Measurements from ENCODE around the gene MED26. TPM values are rescaled to one million over a fixed set of nuclear protein-coding genes. Genes with fewer than 3 reads are reported as not detected.

Gene MED26
- total RNA-seq, 1 experiment from 2014 or later, result 13.6 TPM

DNA sequence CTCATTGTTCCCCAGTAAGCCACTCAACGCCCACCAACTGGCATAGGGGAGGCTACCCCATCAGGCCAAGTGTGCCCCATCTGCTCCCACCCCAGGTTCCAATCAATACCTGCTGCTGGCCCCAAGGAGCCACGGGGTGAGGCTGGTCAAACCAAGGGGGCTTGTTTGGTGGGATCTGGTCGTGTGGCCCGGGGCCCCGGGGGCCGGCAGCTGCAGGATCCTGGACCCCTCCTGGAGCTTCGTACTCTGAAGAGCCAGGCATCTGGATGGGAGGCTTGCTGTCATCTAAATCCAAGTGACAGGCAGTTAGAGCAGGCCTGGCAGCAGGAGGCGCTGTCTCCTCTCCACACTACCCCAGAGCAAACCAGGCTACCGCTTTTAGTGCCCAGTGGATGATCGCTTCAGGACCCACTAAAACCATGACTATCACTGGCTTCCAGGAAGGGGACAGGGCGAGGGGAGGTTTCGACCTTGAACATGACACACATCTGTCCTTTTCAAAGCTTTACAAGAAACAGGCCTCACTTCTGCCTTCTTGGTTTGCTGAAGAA is 100.0 kb downstream of the MED26 start:
- in situ Hi-C loops (cut with HindIII; ENCODE audit: low sequenced_read_pairs), result no loop called here
- no peak for DNase-seq (ENCODE audit: low spot score)

DNA sequence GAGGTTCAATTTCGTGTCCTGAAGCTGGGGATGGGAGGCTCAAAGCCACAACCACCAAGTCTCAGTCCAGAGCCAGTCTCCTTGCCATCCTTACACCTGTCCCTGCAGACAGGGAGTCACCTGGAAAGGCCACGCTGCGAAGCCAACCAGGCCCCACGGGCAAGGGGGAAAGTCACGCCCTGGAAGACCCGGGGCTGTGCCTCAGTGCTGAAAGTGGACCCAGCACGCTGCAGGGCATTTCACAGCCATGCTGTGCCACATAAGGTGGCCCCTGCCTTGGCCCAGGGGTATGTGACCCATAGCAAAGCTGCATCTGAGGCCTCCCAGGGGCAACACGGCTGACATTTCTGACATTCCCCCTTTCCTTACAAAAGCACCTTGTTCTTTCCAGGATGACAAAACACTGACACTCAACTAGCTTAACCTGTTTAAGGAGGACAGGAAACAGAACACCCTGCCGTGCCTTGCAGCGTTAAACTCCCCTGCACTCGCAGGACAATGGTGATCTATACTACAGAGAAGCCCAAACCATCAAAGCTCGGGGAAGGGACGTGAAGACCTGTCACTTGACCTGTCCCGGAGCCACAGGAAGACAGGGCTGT is 100.6 kb downstream of the MED26 start:
- no peak for DNase-seq (ENCODE audit: low spot score)
- in situ Hi-C loops (cut with HindIII; ENCODE audit: low sequenced_read_pairs), result no loop called here

DNA sequence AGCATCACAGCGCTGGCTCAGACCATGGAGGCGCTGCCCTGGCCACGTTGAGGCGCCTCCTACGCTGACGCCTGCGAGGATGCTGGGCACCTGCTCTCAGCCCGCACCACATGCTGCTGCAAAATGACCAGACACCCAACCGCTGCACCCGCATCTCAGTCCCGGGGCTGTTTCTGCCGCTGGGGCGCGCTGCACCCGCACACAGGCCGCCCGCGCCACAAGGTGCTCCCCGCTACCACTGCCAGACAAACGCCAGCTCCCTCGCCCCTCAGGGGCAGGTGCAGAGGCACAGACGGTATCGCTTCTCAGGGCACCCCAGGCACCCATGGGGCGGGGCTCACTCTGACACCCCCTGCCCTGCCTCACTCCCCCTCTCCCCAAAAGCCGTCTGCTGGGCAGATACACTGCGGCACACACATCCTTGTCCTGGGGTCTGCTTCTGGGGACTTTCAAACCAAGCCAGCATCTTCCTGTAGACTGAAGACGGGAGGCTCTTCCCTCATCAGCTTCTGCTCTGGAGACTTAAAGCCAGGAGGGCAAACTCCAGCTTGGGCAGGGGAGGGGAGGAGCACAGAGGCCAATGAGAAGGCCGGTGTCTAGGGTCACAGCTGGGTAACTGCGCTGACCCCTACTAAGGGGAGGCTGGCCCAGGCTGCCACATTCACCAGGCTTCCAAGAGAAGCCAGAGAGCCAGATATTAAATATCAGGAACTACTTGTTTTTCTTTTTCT is 102.1 kb downstream of the MED26 start:
- in situ Hi-C loops (cut with HindIII; ENCODE audit: low sequenced_read_pairs), result no loop called here
- DNase-seq (ENCODE audit: low spot score), result no peak

DNA sequence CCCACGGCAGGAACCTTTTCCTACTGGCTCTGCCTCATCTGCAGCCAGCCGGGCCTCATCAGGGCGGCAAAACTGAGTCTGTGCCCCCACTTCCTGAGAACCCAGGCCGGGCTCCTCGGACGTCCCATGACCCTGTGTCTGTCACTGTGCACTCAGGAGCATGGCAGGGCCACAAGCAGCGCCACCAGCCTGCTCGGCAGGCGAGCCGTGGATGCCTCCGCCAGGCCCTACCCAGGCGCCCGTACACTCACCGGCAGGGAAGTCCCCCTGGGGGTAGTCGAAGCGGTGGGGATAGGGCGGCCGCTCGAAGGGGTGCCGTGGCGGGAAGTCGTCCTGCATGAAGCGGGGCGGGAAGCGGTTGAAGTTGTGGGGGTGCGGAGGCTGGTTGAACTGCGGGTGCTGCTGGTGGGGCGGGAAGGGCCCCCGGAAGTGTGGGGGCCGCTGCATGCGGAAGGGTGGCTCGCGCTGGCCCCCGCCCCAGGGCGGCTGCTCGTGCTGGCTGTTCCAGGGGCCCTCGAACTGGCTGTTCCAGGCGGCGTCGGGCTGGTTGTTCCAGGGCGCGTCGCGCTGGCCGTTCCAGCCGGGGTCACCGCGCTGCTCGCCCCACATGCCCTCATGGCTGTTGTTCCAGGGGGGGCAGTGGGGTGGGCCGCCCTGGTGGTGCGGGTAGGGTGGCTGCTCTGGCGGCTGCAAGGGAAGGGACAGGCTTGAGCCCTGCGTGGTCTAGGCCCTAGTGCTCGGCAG is 102.8 kb downstream of the MED26 start:
- no peak for DNase-seq (ENCODE audit: low spot score)
- in situ Hi-C loops (cut with HindIII; ENCODE audit: low sequenced_read_pairs), result no loop called here

Other genes with a start within 250 kb of the MED26 start
- 14.9 and 20.7 TPM in 2 replicates for gene EPS15L1, start 156.2 kb downstream of the MED26 start, total RNA-seq (2014; rRNA removed; shearing (Covaris generic))
- gene CALR3, start 132.0 kb downstream of the MED26 start, total RNA-seq (2014; rRNA removed; shearing (Covaris generic)), result not detected in 2 replicates
- gene C19orf44, start 131.8 kb downstream of the MED26 start, total RNA-seq (2014; rRNA removed; shearing (Covaris generic)), result 7.3 and 8.9 TPM in 2 replicates
- gene CHERP, start 85.8 kb downstream of the MED26 start, total RNA-seq (2014; rRNA removed; shearing (Covaris generic)), result 3.3 and 4.6 TPM in 2 replicates
- 25.0 and 25.7 TPM in 2 replicates for gene SLC35E1, start 55.8 kb downstream of the MED26 start, total RNA-seq (2014; rRNA removed; shearing (Covaris generic))
- gene SMIM7, start 31.9 kb upstream of the MED26 start, total RNA-seq (2014; rRNA removed; shearing (Covaris generic)), result 116 and 118 TPM in 2 replicates
- gene TMEM38A, start 32.9 kb upstream of the MED26 start, total RNA-seq (2014; rRNA removed; shearing (Covaris generic)), result 0.86 and 0.95 TPM in 2 replicates
- not detected in 2 replicates for gene NWD1, start 91.6 kb upstream of the MED26 start, total RNA-seq (2014; rRNA removed; shearing (Covaris generic))
- 18.6 and 31.6 TPM in 2 replicates for gene SIN3B, start 201.2 kb upstream of the MED26 start, total RNA-seq (2014; rRNA removed; shearing (Covaris generic))